HCT116 (cell line): ENCODE data around the gene ENO2.
"Not testable (repeated sequence)": the region's sequence is repeated elsewhere in the genome, so short reads cannot be mapped to it uniquely, and the experiment has no call there.

Experiments used
- CEBPB ChIP-seq: IDR thresholded peaks from 2 replicates; pipeline ENCODE4 v1.6.1; 2012; ENCODE audit warnings: low read depth
- CTCF ChIP-seq, 3 experiments: fragments of 200-600 bp in 1 of 3; sonication (generic) in 1 of 3; IDR thresholded peaks in 2 of 3; conservative IDR thresholded peaks in 1 of 3; 2 replicates each; pipeline ENCODE4 v1.5.1; 2012 to 2017; ENCODE audit warnings: low read depth in 2 of 3, low read length in 2 of 3, antibody characterized with exemption in 1 of 3, borderline replicate concordance in 1 of 3, control low read depth in 1 of 3, mild to moderate bottlenecking in 1 of 3, mixed read lengths in 1 of 3, mixed run types in 1 of 3, moderate library complexity in 1 of 3; ENCODE audit not compliant: insufficient read depth in 1 of 3
- EZH2 ChIP-seq: fragments of 200-600 bp; sonication (generic); IDR thresholded peaks from 2 replicates; pipeline ENCODE4 v1.6.1; 2017; ENCODE audit warnings: antibody characterized with exemption, mixed run types
- EZH2phosphoT487 ChIP-seq: fragments of 200-600 bp; IDR thresholded peaks from 2 replicates; pipeline ENCODE4 v1.6.1; 2018; ENCODE audit warnings: antibody characterized with exemption, borderline replicate concordance
- JUND ChIP-seq: IDR thresholded peaks from 2 replicates; pipeline ENCODE4 v1.6.1; 2012
- POLR2A ChIP-seq: IDR thresholded peaks from 2 replicates; pipeline ENCODE4 v1.7.0; 2011; ENCODE audit warnings: borderline replicate concordance; ENCODE audit not compliant: insufficient read depth, insufficient read length; ENCODE audit errors: extremely low read depth
- POLR2AphosphoS5 ChIP-seq: IDR thresholded peaks from 2 replicates; pipeline ENCODE4 v1.6.1; 2011; ENCODE audit warnings: mild to moderate bottlenecking, low read depth, low read length, moderate library complexity
- SIN3A ChIP-seq: IDR thresholded peaks from 2 replicates; pipeline ENCODE4 v1.6.1; 2012; ENCODE audit warnings: low read depth
- TCF7L2 ChIP-seq: IDR thresholded peaks from 2 replicates; pipeline ENCODE4 v1.7.0; 2011; ENCODE audit warnings: borderline replicate concordance, inconsistent platforms; ENCODE audit not compliant: insufficient read depth, insufficient read length; ENCODE audit errors: extremely low read depth
- ZNF274 ChIP-seq: fragments of 200-500 bp; sonication (Bioruptor generic); IDR thresholded peaks from 2 replicates; pipeline ENCODE4 v1.6.1; 2014; ENCODE audit warnings: mild to moderate bottlenecking, low read depth, low read length, inconsistent platforms
- TF ChIP-seq, protein P1 (sequence below): IDR thresholded peaks from 2 replicates; pipeline ENCODE4 v1.6.1; 2012

- TF ChIP-seq CTCF (IDR thresholded peaks at IDR 0.05 in 2 of 3, conservative IDR thresholded peaks at IDR 0.05 in 1 of 3; ENCODE audit: borderline replicate concordance in 1 of 3, insufficient read depth in 1 of 3, low read depth in 2 of 3, low read length in 2 of 3); EZH2phosphoT487; TCF7L2; POLR2A; EZH2; CEBPB; JUND; SIN3A; POLR2AphosphoS5; ZNF274: not testable (repeated sequence)
- TF ChIP-seq, protein P1, sequence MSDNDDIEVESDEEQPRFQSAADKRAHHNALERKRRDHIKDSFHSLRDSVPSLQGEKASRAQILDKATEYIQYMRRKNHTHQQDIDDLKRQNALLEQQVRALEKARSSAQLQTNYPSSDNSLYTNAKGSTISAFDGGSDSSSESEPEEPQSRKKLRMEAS: not testable (repeated sequence)
These were observed 34.6 kb upstream of the ENO2 start for GRCh38 chr12:6879824-6880223.
